Heart left ventricle (tissue), 13 donors: ENCODE data around the gene IL36A.

Experiments used
- CTCF ChIP-seq, 12 donors: fragments of 200-600 bp; sonication (generic) in 4 of 12; IDR thresholded peaks; one replicate each; pipeline versions ENCODE4 v1.5.0 to v1.8.0; 2018 to 2022; ENCODE audit warnings: antibody characterized with exemption in 12 of 12, mild to moderate bottlenecking in 5 of 12
- POLR2A ChIP-seq, 2 donors: fragments of 450-650 bp; IDR thresholded peaks; one replicate each; pipeline ENCODE4 v1.6.1; 2017; ENCODE audit warnings: antibody characterized with exemption in 2 of 2, mild to moderate bottlenecking in 2 of 2, moderate library complexity in 2 of 2
- donor health status: ischemic (EF 13 %, LVEDD 7.1; RV severe dilation, severe dysfunction).
- donor health status: DM: no; HTN: yes; CAD: no.
- donor health status: DM: no; HTN: no; CAD: no.
- donor health status: ischemic (EF 25% LVEDD 6.9; RV normal size, moderate dysfunction).
- donor health status: ischemic (EF 25% LVEDD 5.7; RV mildly dilated, moderate dysfunction).
- donor health status: ischemic (EF 35%, LVEDD 5.7; RV mildly dilated, moderate dysfunction).
- donor health status: nonischemic (EF 11% LVEDD 7.7; RV severe dilation, severe dysfunction).
- donor health status: DM: yes; HTN: yes; CAD: no.
- donor health status: PGD.
- donor health status: ischemic (EF 29% LVEDD 5.4; RV normal size, mild dysfunction).
- donor health status: nonischemic (EF 23%, LVEDD 6.1; RV moderate dilation, normal function).

GRCh38 chr2:113054066-113054465 lies 48.8 kb downstream of the IL36A start:
- TF ChIP-seq CTCF (IDR thresholded peaks at IDR 0.05), result no peak
- no peak for TF ChIP-seq POLR2A (IDR thresholded peaks at IDR 0.05)
